GM18868 (cell line): ENCODE data around the gene BLOC1S4.
"Not testable (repeated sequence)": the region's sequence is repeated elsewhere in the genome, so short reads cannot be mapped to it uniquely, and the experiment has no call there.

ENCODE experiments used
- ATAC-seq: cut with Tn5 transposase; IDR thresholded peaks from one replicate; pipeline ENCODE4 v1.9.1; 2021; ENCODE audit warnings: mild to moderate bottlenecking, moderate library complexity; ENCODE audit not compliant: unreplicated experiment

BLOC1S4 gene, protein sequence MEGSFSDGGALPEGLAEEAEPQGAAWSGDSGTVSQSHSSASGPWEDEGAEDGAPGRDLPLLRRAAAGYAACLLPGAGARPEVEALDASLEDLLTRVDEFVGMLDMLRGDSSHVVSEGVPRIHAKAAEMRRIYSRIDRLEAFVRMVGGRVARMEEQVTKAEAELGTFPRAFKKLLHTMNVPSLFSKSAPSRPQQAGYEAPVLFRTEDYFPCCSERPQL

DNA sequence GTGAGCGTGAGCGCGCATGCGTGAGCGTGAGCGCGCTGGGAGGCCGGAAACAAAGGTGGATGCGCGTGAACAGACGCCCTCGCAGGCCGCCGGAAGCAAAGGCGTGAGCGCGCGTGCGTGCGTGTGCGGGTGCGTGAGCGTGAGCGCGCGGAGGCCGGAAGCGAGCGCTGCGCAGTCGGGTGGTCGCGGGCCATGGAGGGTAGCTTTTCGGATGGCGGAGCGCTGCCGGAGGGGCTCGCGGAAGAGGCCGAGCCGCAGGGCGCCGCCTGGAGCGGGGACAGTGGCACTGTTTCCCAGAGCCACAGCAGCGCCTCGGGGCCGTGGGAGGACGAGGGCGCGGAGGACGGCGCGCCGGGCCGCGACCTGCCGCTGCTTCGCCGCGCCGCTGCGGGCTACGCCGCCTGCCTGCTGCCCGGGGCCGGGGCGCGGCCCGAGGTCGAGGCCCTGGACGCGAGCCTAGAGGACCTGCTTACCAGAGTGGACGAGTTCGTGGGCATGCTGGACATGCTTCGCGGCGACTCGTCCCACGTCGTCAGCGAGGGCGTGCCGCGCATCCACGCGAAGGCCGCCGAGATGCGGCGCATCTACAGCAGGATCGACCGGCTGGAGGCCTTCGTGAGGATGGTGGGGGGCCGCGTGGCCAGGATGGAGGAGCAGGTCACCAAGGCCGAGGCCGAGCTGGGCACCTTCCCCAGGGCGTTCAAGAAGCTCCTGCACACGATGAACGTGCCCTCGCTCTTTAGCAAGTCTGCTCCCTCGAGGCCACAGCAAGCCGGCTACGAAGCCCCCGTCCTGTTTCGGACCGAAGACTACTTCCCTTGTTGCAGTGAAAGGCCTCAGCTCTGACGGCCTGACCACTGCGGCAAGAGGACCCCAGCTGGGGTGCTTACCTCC lies at the start of gene BLOC1S4:
Gene BLOC1S4, plus strand, starts transcription at position 157 of the 894 bp plus-strand sequence. Its CDS starts 36 bp downstream, at position 193.
- peak; percentile 79 for ATAC-seq

DNA sequence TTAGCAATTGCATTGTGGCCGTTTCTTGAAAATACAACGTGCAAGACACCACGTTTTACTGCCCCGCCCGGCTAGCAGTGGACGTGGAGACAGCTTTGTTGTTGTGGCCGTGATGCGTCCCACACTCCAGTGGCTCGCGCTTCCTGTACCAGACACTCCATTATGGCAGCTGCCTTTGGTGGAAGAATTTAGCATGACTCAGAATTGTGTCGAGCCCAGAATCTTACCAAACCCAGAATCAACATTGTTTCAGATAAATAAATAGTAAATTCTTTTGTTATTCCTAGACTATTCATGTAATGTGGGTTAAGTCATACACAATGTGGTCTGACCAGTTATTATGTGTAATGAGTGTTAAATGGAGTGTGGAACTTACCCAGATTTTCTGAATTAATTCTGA lies 47.6 kb upstream of the BLOC1S4 start:
- no peak for ATAC-seq

DNA sequence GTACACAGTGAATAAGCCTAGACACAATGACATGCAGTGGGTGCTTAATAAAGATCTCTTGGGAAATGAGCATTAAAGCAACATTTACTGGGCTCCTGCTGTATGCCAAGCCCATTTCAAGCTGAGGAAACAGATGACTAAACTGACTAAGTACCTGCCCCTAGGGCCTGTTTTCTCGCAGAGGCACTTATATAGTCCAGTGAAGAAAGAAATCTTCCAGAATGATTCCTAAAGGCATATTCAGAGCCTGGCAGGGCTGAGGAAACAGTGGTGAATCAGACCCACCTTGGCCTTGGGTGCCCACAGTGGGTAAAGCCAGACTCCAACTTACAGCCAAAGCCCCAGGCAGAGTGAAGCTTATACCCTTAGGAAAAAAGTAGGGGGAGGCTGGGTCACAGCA lies 44.3 kb upstream of the BLOC1S4 start:
- no peak for ATAC-seq

DNA sequence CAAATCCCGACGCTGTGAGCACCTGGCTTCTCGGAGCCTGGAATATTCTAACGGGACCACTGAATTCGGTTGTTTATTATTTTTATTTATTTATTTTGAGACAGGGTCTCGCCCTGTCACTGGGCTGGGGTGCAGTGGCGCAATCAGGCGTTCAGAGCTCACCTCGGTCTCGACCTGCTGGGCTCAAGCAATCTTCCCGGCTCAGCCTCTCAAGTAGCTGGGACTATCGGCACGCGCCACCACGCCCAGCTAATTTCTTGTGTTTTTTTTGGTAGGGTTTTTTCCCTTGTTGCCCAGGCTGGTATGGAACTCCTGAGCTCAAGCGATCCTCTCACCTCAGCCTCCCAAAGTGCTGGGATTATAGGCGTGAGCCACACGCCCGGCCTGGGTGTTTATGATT lies 43.8 kb upstream of the BLOC1S4 start:
- no peak for ATAC-seq

DNA sequence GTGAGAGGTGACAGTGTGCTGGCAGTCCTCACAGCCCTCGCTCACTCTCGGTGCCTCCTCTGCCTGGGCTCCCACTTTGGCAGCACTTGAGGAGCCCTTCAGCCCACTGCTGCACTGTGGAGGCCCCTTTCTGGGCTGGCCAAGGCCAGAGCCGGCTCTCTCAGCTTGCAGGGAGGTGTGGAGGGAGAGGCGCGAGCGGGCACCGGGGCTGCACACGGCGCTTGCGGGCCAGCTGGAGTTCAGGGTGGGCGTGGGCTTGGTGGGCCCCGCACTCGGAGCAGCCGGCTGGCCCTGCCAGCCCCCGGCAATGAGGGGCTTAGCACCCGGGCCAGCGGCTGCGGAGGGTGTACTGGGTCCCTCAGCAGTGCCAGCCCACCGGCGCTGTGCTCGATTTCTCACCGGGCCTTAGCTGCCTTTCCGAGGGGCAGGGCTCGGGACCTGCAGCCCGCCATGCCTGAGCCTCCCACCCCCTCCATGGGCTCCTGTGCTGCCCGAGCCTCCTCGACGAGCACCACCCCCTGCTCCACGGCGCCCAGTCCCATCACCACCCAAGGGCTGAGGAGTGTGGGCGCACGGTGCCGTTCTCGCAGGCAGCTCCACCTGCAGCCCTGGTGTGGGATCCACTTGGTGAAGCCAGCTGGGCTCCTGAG lies 43.3 kb upstream of the BLOC1S4 start:
- not testable (repeated sequence) for ATAC-seq

DNA sequence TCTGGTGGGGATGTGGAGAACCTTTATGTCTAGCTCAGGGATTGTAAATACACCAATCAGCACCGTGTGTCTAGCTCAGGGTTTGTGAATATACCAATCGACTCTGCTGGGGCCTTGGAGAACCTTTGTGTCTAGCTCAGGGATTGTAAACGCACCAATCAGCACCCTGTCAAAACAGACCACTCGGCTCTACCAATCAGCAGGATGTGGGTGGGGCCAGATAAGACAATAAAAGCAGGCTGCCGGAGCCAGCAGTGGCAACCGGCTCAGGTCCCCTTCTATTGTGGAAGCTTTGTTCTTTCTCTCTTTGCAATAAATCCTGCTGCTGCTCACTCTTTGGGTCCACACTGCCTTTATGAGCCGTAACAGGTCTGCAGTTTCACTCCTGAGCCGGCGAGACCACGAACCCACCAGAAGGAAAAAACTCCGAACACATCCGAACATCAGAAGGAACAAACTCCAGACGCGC lies 42.7 kb upstream of the BLOC1S4 start:
- ATAC-seq = not testable (repeated sequence)

DNA sequence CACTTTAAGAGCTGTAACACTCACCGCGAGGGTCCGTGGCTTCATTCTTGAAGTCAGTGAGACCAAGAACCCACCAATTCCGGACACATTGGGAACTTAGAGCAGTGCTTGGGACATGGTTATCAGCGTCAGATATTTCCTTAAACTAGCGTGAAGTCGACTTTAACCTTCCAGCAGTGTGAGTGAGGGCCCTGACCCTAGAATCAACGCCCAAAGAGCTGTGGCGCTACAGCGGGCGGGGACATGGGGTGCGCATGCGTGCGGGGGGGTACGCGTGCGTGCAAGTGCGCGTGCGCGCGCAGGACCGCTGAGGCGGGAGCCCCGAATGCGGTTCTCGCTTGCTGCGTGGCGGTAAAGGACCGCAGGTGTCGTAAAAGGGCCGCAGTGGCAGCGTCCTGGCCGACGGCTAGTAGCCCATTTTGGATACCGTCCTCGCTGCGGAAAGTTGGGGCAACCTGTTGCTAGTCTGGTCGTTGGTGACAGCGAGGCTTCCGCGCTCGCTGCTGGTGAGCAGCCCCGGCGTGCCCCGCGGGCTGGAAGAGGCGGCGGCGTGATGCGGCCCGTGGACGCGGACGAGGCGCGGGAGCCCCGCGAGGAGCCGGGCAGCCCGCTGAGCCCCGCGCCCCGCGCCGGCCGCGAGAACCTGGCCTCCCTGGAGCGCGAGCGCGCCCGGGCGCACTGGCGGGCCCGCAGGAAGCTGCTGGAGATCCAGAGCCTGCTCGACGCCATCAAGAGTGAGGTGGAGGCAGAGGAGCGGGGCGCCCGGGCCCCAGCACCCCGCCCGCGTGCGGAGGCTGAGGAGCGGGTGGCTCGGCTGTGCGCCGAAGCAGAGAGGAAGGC lies 42.1 kb upstream of the BLOC1S4 start:
- peak; percentile 70 for ATAC-seq

DNA sequence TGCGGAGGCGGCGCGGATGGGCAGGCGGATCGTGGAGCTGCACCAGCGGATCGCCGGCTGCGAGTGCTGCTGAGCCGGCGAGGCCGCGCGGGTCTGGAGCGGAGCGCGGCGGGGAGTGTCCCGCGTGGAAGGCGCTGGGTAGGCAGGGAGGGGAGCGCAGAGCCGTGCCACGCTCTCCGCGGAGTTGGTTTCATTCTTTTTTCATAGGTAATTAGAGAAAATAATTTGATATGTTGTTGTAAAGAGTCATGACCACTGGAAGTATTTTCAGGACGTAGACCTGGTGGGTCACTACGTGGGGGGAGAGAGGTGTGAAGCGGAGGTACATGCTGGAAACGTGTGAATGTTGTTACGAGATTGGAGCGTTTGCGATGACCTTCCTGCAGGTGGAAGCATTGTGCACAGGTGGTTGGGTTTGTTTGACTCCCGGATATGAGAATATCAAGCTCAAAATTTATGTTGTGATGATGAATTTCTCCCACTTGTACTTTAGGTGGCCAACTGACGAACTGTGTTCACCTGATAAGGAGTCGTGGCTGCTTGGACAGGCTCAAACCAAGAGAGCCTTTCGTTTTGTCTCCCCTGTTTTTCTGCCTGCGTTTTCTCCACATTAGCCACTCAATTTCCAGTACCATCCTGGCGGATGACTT lies 41.3 kb upstream of the BLOC1S4 start:
- peak; percentile 47 for ATAC-seq

DNA sequence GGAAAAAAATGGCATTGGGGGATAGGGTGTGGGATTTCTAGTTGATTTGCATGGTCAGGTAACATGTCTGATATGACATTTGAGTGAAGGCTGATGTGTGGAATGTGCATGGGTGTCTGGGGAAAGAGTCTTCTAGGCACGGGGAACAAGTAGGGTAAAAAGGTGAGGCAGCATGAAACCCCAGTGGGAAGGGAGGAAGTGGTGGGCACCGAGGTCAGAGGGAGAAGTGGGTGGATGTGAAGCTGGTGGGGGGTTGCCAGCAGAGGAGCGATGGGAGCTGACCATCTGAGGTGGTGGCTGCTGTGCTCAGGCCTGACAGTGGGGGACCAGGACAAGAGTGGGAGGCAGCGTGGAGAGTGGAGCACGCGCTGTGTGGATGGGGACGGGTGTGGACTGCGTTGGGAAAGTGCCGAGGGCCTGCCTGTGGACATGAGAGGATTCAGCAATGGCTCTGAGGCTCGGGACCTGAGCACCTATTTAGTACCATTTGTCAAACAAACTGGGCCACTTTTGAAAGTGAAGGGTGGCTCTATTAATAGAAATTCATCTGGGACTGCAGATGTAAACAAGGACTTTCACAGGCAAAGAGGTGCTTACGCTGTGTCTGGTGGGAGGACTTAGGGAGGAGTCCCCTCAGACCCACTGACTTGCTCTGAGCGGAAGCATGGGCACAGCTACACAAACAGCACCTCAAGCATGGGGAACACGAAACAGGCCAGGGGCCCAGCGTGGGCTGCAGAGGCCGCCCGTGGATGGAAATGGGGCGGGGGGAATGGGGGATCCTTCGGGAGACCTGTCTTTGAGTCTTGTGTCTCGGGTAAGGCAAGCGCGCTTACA lies 39.0 kb upstream of the BLOC1S4 start:
- ATAC-seq = no peak

DNA sequence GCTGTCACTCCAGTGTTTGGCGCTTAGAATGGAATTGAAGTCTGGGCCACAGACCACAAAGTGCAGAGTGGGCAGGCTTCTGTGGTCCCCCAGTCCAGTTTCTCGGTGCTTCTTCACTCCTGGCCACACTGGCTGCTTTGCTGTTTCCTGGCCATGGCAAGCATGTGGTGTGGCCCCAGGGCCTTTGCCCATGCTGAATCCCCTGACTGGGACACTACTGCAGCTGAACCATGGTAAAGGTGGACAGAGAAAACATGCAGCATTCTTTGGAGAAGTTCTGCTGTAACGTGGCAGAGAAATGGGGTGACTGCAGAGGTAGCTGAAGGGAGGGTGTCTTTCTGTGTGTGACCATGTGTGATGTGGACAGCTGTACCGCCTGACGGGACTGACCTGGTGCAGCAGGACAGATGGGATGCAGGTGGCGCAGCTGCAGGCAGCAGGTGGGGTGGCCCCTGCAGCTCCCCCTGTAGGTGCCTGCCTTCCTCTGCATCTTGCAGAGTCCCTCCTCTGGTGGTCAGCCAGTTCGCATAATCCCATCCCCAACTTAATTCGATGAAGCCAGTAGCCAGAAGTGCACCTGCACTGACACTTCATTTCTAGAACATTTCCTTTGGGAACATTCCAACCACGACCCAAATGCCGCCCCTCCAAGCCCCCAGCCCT lies 35.5 kb upstream of the BLOC1S4 start:
- ATAC-seq = no peak

DNA sequence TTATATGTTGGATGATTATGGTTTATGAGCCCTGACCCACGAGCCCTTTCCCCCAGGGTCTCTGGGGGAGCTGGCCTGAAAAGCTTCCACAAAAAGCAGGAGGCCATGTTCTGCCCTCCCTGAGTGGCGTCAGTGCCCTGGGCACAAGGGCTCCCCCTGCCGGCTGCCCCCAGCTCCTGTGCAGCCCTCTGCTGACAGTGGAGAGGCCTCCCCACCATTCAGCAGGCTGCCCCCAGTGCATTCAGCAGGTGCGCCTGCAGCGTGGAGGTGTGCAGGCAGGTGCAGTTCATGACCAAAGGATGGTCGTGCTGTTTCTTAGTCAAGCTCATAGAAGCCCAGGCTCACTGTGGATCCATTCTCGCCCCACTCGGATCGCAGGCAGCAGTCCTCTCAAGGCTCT lies 34.8 kb upstream of the BLOC1S4 start:
- no peak for ATAC-seq

DNA sequence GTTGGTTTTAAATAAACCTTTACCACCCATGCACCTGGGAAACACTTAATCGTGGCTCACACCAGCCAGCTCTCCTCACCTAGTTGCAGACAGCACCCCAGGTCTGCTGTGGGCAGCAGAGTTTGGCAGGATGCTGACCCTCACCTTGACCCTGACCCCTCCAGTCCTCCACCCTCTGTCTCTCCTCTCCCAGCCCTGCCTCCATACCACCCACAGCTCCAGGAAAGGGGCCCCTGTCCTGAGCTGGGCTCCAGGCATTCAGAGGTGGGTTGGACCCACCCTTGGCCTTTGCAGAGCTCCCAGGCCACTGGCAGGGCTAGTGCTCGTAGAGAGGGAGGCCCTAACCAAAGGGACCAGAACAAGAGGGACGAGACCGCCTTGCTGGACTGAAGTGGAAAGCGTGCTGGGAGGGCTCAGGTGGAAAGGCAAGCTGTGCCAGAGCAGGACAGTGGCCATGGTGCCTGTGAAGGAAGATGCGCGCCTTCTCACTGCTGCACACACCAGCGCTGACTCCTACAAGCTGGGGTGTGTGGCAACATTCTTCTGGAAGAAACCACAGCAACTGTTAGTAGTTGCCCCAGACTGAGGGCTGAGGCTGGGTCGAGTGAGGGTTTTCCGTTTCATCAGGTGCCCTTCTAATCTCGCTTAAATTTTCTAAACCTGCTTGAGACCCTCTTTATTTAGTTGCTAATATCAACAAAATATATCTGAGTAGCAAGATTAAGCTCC lies 32.9 kb upstream of the BLOC1S4 start:
- ATAC-seq = no peak

DNA sequence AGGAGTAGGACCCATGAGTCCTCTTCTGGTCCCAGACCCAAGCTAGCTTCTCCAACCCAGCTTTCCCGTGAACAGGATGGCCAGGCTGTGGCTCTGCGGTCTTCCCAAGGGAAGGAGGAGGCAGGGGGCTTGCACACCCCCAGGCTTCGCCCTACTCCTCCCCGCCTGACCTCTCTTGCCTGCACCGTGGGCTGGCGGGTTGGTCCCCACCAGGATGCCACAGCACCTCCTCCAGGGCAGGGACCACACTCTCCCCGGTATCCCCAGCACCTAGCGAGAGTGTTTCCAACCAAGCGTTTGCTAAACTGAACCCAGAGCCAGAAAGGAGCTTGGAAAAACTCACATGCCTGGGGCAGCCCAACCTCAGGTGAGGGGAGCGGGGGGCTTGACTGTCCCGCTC lies 31.3 kb upstream of the BLOC1S4 start:
- ATAC-seq = no peak

DNA sequence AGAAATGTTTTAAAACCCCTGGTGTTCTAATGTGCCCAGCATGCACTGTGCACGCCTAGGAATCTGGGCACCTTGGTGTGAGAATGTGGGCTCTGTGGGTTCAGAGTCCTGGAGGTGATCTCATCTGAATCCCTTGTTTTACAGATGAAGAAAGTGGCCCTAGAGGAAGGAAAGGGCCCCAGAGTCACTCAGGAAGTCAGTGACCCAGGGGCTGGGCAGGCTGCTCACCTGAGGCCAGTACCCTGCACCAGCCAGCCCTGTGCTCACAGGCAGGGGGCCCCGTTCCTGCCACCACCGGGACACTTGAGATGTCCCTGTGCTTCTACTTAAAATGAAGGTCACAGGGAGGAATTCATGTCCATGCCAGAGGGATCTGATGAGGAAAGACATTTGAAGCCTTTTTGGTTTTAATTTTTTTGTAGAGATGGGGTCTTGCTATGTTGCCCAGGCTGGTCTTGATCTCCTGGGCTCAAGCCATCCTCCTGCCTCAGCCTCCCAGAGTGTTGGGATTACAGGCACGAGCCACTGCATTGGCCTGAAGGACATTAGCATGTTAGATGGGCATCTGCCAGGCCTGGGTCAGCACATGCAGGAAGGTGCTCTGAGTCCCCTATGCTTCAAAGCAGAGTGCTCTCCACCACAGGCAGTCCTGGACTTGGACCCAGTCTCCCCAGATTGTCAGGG lies 29.7 kb upstream of the BLOC1S4 start:
- ATAC-seq = no peak

DNA sequence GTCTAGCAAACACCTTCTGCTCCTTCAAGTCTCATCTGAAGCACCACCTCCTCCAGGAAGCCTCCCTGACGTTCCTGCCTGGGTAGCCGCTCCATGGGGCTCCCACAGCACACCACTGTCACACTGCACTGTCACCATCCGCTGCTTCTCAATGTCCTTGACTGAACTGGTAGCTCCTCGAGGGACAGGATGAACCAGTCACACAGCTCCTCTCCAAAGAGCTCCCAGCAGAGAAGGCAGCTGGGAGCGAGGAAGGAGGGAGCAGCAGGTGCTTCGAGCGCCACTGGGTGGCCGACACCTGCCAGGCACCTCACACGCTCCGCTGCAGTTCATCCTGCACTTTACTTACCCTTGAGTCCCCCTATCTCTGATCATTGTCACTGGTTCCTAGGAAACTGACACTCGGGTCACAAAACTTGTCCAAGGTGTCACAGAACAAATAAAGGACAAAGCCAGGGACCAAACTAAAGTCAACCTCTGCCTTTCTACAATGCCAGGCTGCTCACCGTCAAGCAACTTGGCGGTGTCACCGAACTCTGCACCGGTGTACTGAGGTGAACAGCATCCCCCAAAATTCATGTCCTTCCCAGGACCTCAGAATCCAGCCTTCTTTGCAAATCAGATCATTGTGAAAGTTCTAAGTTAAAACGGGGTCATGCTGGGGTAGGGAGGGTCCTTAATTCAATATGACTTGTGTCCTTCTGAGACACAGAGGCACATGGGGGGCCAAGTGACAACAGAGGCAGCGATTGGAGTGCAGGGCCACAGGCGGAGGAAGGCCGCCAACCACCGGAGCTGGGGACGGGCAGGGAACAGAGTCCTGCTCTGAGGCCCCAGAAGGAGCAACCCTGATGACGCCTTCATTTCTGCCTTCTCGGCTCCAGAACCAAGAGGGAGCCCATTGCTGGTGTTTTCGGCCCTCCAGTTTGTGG lies 27.8 kb upstream of the BLOC1S4 start:
- ATAC-seq = no peak

DNA sequence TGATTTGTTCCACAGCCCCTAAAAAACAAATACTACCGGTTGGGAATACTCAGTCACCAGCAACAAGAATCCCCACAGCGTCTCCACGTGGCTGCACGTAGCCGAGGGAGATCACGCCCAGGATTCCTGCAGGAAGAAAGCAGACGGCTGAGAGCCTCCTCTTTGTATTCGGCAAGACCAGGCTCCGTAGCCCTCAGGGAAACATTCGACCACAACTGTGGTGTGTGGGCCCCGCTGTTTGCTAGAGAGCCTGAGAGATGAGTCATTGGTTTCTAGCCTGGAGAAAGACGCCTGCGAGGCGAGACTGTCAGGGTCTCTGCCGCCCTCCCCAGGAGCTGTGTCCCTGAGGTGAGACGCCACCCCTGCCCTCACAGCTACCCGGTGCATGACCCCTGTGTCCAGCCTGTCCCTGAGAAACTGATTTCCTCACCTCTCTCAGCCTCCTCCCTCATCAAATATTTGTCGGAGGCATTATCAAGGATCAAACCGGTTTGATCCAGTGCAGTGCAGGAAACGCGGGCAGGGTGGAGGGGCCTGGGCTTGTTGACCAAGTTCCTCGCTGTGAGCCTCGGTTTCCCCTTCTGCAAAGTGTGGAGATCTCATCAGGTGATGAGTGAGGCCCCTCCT lies 27.0 kb upstream of the BLOC1S4 start:
- ATAC-seq = peak; percentile 99
